Pancreas (tissue), 10 donors: ENCODE measurements around the gene IL3. TPM values are rescaled to one million over a fixed set of nuclear protein-coding genes. Genes with fewer than 3 reads are reported as not detected.
A peak's percentile ranks its signal among the peaks of the same experiment; 100 is the strongest.

Experiments
- ATAC-seq, 4 donors: fragments of 200-7000 bp; cut with Tn5 transposase; one replicate each; pipeline versions ENCODE4 v1.8.0 to v1.9.1; 2020; ENCODE audit warnings: mild to moderate bottlenecking in 4 of 4, moderate library complexity in 4 of 4
- DNase-seq, 6 donors: peaks; one replicate each; pipeline ENCODE4 v3.0.0-alpha.2; 2020
- FAIRE-seq: peaks from 2 replicates; lab custom pipeline; 2012; peaks lifted over from hg19 to GRCh38; lab: Jason Lieb, UNC
- H3K27ac ChIP-seq, 4 donors: fragments of 200-600 bp; sonication (generic); 1 replicate in 3 of 4; 2 replicates in 1 of 4; pipeline versions ENCODE4 v1.5.0 to v1.8.0; 2020
- H3K27me3 ChIP-seq, 4 donors: fragments of 200-600 bp; one replicate each; pipeline ENCODE4 v1.8.0; 2021
- H3K36me3 ChIP-seq, 3 donors: fragments of 200-600 bp; sonication (generic) in 1 of 3; one replicate each; pipeline versions ENCODE4 v1.5.0 to v1.8.0; 2020 to 2021
- H3K4me1 ChIP-seq, 3 donors: fragments of 200-600 bp; one replicate each; pipeline ENCODE4 v1.8.0; 2021
- H3K4me3 ChIP-seq, 4 donors: fragments of 200-600 bp; sonication (generic) in 2 of 4; one replicate each; pipeline versions ENCODE4 v1.5.0 to v1.8.0; 2020 to 2021
- H3K9me3 ChIP-seq, 4 donors: fragments of 200-600 bp; one replicate each; pipeline ENCODE4 v1.8.0; 2021
- CTCF ChIP-seq, 4 donors: fragments of 200-600 bp; sonication (generic) in 3 of 4; IDR thresholded peaks; one replicate each; pipeline versions ENCODE4 v1.5.0 to v1.8.0; 2021; ENCODE audit warnings: antibody characterized with exemption in 4 of 4
- WGBS, 2 donors: extraction: QIAGEN DNeasy Blood & Tissue Kit; methylation state at CpG; one replicate each; pipeline ENCODE4 v1.1.7; 2013; 5-methylcytosine and 5-hydroxymethylcytosine counted together
- intact Hi-C, 3 donors: fragments of 100-400 bp; cut with DNase I; formaldehyde crosslinking; loops; one replicate each; pipeline versions ENCODE4 v1.11.1 to v1.14.2; 2022
- polyA plus RNA-seq, 2 donors: library from polyadenylated mRNA; stranded (reverse); fragments of 200-250 nt; gene quantifications; one replicate each; pipeline ENCODE4 v1.2.3, GENCODE V29; 2013
- total RNA-seq, 6 donors: library from RNA; stranded (reverse); fragmentation: NEBNext Ultra II Directional in 4 of 6; extraction: Animal tissue kit (Norgen Biotek cat#: 25700) in 4 of 6; gene quantifications; one replicate each; pipeline versions ENCODE4 v1.2.1 to v1.2.4, GENCODE V29; 2021 to 2023
- donor health status: healthy with polysubstance abuse.
- donor health status: DM: no; HTN: no; CAD: no; lungs with moderate emphysema.
- donor health status: DM: no; HTN: no; CAD: no.
- donor health status: control.
- donor health status: control.
- donor health status: Bipolar disorder and iron deficiency.
- donor health status: DM: yes; HTN: yes; CAD: no.
- donor health status: DM: no; HTN: no; CAD: no.
- donor health status: DM: no; HTN: no; CAD: no.
- donor health status: DM: yes; HTN: yes; CAD: no.

Gene IL3
- total and polyA plus RNA-seq, 8 donors, result not detected

DNA sequence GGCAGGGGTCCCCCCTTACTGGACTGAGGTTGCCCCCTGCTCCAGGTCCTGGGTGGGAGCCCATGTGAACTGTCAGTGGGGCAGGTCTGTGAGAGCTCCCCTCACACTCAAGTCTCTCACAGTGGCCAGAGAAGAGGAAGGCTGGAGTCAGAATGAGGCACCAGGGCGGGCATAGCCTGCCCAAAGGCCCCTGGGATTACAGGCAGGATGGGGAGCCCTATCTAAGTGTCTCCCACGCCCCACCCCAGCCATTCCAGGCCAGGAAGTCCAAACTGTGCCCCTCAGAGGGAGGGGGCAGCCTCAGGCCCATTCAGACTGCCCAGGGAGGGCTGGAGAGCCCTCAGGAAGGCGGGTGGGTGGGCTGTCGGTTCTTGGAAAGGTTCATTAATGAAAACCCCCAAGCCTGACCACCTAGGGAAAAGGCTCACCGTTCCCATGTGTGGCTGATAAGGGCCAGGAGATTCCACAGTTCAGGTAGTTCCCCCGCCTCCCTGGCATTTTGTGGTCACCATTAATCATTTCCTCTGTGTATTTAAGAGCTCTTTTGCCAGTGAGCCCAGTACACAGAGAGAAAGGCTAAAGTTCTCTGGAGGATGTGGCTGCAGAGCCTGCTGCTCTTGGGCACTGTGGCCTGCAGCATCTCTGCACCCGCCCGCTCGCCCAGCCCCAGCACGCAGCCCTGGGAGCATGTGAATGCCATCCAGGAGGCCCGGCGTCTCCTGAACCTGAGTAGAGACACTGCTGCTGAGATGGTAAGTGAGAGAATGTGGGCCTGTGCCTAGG lies 13.0 kb downstream of the IL3 start, which contains the start of gene CSF2:
CSF2 (plus strand) TSS at position 559 of the 783 bp plus-strand sequence; CDS start at position 594, 35 bp downstream.
- Histone ChIP-seq H3K4me1 (no peaks in the 10 kb centered on the region), H3K27me3 (no peaks in the 10 kb centered on the region), H3K27ac (no peak within 1 kb of the TSS), H3K4me3 (no peak within 1 kb of the TSS), H3K36me3 (no peaks in the 10 kb centered on the region), H3K9me3 (no peaks in the 10 kb centered on the region)
- no peak for FAIRE-seq
- DNase-seq, result peak in 1 of 6 donors; percentile 38
- intact Hi-C loops, result no loop called here
- WGBS, 2 donors, result 70 to 76% methylated on average over 12 of the region's 12 CpGs
- ATAC-seq, result peak; percentile 35 to 84 (median 64)
- TF ChIP-seq CTCF (IDR thresholded peaks at IDR 0.05), result no peak

DNA sequence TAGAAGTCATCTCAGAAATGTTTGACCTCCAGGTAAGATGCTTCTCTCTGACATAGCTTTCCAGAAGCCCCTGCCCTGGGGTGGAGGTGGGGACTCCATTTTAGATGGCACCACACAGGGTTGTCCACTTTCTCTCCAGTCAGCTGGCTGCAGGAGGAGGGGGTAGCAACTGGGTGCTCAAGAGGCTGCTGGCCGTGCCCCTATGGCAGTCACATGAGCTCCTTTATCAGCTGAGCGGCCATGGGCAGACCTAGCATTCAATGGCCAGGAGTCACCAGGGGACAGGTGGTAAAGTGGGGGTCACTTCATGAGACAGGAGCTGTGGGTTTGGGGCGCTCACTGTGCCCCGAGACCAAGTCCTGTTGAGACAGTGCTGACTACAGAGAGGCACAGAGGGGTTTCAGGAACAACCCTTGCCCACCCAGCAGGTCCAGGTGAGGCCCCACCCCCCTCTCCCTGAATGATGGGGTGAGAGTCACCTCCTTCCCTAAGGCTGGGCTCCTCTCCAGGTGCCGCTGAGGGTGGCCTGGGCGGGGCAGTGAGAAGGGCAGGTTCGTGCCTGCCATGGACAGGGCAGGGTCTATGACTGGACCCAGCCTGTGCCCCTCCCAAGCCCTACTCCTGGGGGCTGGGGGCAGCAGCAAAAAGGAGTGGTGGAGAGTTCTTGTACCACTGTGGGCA lies 13.8 kb downstream of the IL3 start:
- Histone ChIP-seq H3K4me3 (no peak overlapping the region), H3K27me3 (no peaks in the 10 kb centered on the region), H3K27ac (no peak overlapping the region), H3K36me3 (no peaks in the 10 kb centered on the region), H3K4me1 (no peaks in the 10 kb centered on the region), H3K9me3 (no peaks in the 10 kb centered on the region)
- ATAC-seq (peak in 1 of 4 donors; percentile 9), DNase-seq (peak in 1 of 6 donors; percentile 68), FAIRE-seq (no peak)
- intact Hi-C loops, result no loop called here
- no peak for TF ChIP-seq CTCF (IDR thresholded peaks at IDR 0.05)
- 87 to 90% methylated on average over 6 to 7 of the region's 7 CpGs for WGBS, 2 donors

GRCh38 chr5:132074772-132075718 lies 14.6 kb downstream of the IL3 start:
- H3K36me3 ChIP-seq, result no peaks in the 10 kb centered on the region
- no peaks in the 10 kb centered on the region for H3K27me3 ChIP-seq
- WGBS, 2 donors, result 84 to 87% methylated on average over 16 of the region's 16 CpGs
- DNase-seq, result peak in 1 of 6 donors; percentile 33
- FAIRE-seq, result no peak
- no peak overlapping the region for H3K4me3 ChIP-seq
- intact Hi-C loops, result no loop called here
- H3K4me1 ChIP-seq, result no peaks in the 10 kb centered on the region
- ATAC-seq, result peak in 1 of 4 donors; percentile 18
- no peaks in the 10 kb centered on the region for H3K9me3 ChIP-seq
- TF ChIP-seq CTCF (IDR thresholded peaks at IDR 0.05), result no peak
- H3K27ac ChIP-seq, result no peak overlapping the region

- Histone ChIP-seq H3K9me3 (no peaks in the 10 kb centered on the region), H3K4me3 (no peak overlapping the region), H3K27me3 (no peaks in the 10 kb centered on the region), H3K27ac (no peak overlapping the region), H3K4me1 (no peaks in the 10 kb centered on the region), H3K36me3 (no peaks in the 10 kb centered on the region)
- DNase-seq (no peak), ATAC-seq (no peak), FAIRE-seq (no peak)
- intact Hi-C loops, result no loop called here
- TF ChIP-seq CTCF (IDR thresholded peaks at IDR 0.05), result no peak
- WGBS, 2 donors, result 78 to 81% methylated on average over 2 of the region's 2 CpGs
Observed at GRCh38 chr5:132075719-132076077, 15.2 kb downstream of the IL3 start.
